Activated naive CD8-positive, alpha-beta T cell treated with anti-CD3 and anti-CD28 coated beads, Interleukin-2, amount 50 U/mL, for 24 hours (primary cell): ENCODE measurements around the gene VIL1.
A peak's percentile ranks its signal among the peaks of the same experiment; 100 is the strongest.

ENCODE experiments used
- ATAC-seq: fragments of 150-1000 bp; cut with Tn5 transposase; one replicate; pipeline ENCODE4 v1.10.0; 2021
- DNase-seq: peaks from one replicate; pipeline ENCODE4 v3.0.0; 2021
- H3K27ac Mint-ChIP-seq: one replicate; pipeline ENCODE4 v1.8.0; 2021; ENCODE audit warnings: mild to moderate bottlenecking, mixed read lengths
- H3K27me3 Mint-ChIP-seq: one replicate; pipeline ENCODE4 v1.8.0; 2021; ENCODE audit warnings: mixed read lengths
- H3K36me3 Mint-ChIP-seq: one replicate; pipeline ENCODE4 v1.8.0; 2021; ENCODE audit warnings: low read depth, mixed read lengths
- H3K4me1 Mint-ChIP-seq: one replicate; pipeline ENCODE4 v1.8.0; 2021; ENCODE audit warnings: mixed read lengths
- H3K4me3 Mint-ChIP-seq: one replicate; pipeline ENCODE4 v1.8.0; 2021; ENCODE audit warnings: mild to moderate bottlenecking, moderate library complexity, mixed read lengths
- H3K9me3 Mint-ChIP-seq: one replicate; pipeline ENCODE4 v1.8.0; 2021; ENCODE audit warnings: mixed read lengths

VIL1 gene

GRCh38 chr2:218406949-218407618, 11.8 kb upstream of the VIL1 start:
- peak; percentile 64 for DNase-seq
- Mint-ChIP-seq H3K4me3 (peak overlapping the region; percentile 74), H3K36me3 (peaks cover 13% of the 10 kb centered on the region), H3K27me3 (peaks cover 10% of the 10 kb centered on the region), H3K4me1 (peaks cover 37% of the 10 kb centered on the region), H3K27ac (peak overlapping the region; percentile 83), H3K9me3 (no peaks in the 10 kb centered on the region)
- ATAC-seq, result peak; percentile 45

DNA sequence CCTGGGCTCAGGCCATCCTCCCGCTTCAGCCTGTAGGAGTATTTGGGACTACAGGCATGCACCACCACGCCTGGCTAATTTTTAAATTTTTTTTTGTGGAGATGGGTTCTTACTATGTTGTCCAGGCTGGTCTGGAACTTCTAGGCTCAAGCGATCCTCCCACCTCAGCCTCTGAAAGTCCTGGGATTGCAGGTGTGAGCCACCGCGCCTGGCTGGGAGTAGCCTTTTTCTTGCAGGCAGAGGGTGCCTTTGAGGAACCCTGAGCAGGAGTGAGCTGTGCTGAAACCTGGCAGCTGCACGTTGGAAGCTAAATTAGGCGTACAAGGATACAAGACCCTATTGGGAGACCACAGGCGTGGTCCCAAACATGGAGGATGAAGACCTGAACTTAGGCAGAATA, 11.2 kb upstream of the VIL1 start:
- H3K4me3 Mint-ChIP-seq, result no peak overlapping the region
- DNase-seq (no peak), ATAC-seq (no peak)
- peaks cover 10% of the 10 kb centered on the region for H3K27me3 Mint-ChIP-seq
- H3K4me1 Mint-ChIP-seq, result peaks cover 37% of the 10 kb centered on the region
- peaks cover 13% of the 10 kb centered on the region for H3K36me3 Mint-ChIP-seq
- no peaks in the 10 kb centered on the region for H3K9me3 Mint-ChIP-seq
- no peak overlapping the region for H3K27ac Mint-ChIP-seq

GRCh38 chr2:218418321-218418716, 604 bp upstream of the VIL1 start:
- H3K4me3 Mint-ChIP-seq, result no peak overlapping the region
- no peaks in the 10 kb centered on the region for H3K4me1 Mint-ChIP-seq
- H3K9me3 Mint-ChIP-seq, result no peaks in the 10 kb centered on the region
- ATAC-seq, result no peak
- no peaks in the 10 kb centered on the region for H3K27me3 Mint-ChIP-seq
- H3K27ac Mint-ChIP-seq, result no peak overlapping the region
- H3K36me3 Mint-ChIP-seq, result no peaks in the 10 kb centered on the region
- no peak for DNase-seq

GRCh38 chr2:218419630-218420216, 800 bp downstream of the VIL1 start:
- ATAC-seq (no peak), DNase-seq (no peak)
- Mint-ChIP-seq H3K36me3 (no peaks in the 10 kb centered on the region), H3K27ac (no peak overlapping the region), H3K4me3 (no peak overlapping the region), H3K9me3 (no peaks in the 10 kb centered on the region), H3K27me3 (no peaks in the 10 kb centered on the region), H3K4me1 (no peaks in the 10 kb centered on the region)

DNA sequence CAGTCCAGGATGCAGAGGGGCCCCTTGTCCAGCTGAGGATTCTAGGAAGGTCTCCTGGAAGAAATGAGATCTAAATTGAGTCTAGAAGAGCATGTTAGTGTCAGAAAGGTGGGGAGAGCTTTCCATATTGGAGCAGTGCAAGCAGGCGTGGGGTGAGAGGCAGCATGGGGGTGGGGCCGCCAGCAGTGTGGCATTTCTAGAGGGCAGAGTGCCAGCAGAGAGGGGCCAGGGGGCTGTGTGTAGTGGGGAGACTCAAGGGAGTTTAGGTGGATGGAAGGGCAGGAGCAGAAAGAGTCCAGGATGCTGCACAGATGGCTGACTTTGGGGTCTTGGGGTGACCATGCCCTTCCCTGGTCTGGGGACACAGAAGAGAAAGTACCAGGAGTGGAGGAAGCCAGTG, 2.1 kb downstream of the VIL1 start:
- Mint-ChIP-seq H3K4me3 (no peak overlapping the region), H3K27me3 (no peaks in the 10 kb centered on the region), H3K27ac (no peak overlapping the region), H3K36me3 (no peaks in the 10 kb centered on the region), H3K4me1 (no peaks in the 10 kb centered on the region), H3K9me3 (no peaks in the 10 kb centered on the region)
- ATAC-seq, result no peak
- DNase-seq, result no peak

DNA sequence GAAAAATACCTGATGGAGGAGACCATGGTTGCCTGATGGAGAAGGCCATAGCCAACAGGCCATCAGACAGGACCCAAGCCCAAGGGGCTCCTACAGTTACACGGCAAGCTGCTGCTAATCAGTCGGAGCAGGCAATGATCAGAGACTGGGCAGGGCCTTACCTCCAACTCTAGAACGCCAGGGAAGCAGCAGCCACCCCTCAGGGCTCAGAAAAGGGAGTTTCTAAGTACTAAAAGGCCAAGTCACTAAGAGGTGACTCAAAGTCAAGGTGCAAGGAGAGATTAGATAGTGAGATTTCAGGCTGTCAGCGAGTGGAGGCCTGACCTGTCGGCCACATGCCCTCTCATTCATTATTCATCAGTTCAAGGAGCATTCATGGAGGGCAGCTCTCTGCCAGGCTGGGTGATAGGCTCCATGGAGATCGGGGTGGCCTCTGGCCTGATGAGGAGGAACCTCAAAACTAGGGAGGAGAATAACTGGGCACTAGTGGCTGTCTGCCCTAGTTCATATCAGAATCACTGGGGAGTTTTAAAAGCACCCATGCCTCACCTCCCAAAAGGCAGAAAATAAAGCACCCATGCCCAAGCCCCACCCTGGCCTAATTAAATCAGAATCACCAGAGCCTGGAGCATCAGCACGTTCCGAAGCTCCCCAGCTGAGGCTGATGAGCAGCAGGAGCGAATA, 3.6 kb downstream of the VIL1 start:
- Mint-ChIP-seq H3K4me1 (no peaks in the 10 kb centered on the region), H3K9me3 (no peaks in the 10 kb centered on the region), H3K27ac (no peak overlapping the region), H3K27me3 (no peaks in the 10 kb centered on the region), H3K36me3 (no peaks in the 10 kb centered on the region), H3K4me3 (no peak overlapping the region)
- ATAC-seq (no peak), DNase-seq (no peak)

DNA sequence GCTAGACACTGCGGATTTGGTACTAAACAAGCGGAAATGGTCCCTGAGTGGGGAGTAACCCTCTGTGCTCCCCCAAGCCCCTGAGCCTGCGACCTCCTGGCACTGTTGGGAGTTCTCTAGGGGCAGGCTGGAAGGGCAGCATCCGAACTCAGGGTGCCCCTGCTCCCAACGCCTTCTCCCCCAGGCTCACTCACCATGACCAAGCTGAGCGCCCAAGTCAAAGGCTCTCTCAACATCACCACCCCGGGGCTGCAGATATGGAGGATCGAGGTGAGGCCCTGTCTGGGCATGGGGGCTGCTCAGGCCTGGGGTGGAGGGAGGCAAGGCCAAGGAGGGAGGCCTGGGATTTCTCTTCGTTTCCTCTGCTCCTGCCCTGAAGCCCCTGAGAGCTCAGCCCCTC, 4.7 kb downstream of the VIL1 start:
- H3K27me3 Mint-ChIP-seq, result no peaks in the 10 kb centered on the region
- H3K27ac Mint-ChIP-seq, result no peak overlapping the region
- H3K4me1 Mint-ChIP-seq, result no peaks in the 10 kb centered on the region
- no peak overlapping the region for H3K4me3 Mint-ChIP-seq
- H3K36me3 Mint-ChIP-seq, result no peaks in the 10 kb centered on the region
- H3K9me3 Mint-ChIP-seq, result no peaks in the 10 kb centered on the region
- no peak for DNase-seq
- ATAC-seq, result no peak

- ATAC-seq (no peak), DNase-seq (no peak)
- Mint-ChIP-seq H3K4me3 (no peak overlapping the region), H3K36me3 (no peaks in the 10 kb centered on the region), H3K27me3 (no peaks in the 10 kb centered on the region), H3K9me3 (no peaks in the 10 kb centered on the region), H3K4me1 (no peaks in the 10 kb centered on the region), H3K27ac (no peak overlapping the region)
These were observed 6.6 kb downstream of the VIL1 start for GRCh38 chr2:218425531-218425930.

DNA sequence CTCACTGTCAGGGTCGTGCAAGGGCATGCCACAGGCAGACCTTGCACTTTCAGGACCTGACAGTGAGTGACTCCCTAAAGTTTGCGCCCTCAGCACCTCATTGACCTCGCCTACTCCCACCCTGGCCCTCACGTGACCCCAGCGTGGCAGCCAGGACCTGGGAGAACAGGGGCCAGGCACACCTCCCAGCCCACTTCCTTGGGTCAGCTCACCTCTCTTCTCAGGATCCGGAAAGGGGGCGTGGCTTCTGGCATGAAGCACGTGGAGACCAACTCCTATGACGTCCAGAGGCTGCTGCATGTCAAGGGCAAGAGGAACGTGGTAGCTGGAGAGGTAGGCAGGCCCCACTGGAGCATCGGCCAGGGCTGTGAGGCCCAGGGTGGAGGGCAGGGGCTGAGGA, 8.8 kb downstream of the VIL1 start:
- ATAC-seq (no peak), DNase-seq (no peak)
- no peaks in the 10 kb centered on the region for H3K4me1 Mint-ChIP-seq
- peaks cover 2% of the 10 kb centered on the region for H3K27me3 Mint-ChIP-seq
- H3K9me3 Mint-ChIP-seq, result no peaks in the 10 kb centered on the region
- H3K4me3 Mint-ChIP-seq, result no peak overlapping the region
- no peaks in the 10 kb centered on the region for H3K36me3 Mint-ChIP-seq
- H3K27ac Mint-ChIP-seq, result no peak overlapping the region

DNA sequence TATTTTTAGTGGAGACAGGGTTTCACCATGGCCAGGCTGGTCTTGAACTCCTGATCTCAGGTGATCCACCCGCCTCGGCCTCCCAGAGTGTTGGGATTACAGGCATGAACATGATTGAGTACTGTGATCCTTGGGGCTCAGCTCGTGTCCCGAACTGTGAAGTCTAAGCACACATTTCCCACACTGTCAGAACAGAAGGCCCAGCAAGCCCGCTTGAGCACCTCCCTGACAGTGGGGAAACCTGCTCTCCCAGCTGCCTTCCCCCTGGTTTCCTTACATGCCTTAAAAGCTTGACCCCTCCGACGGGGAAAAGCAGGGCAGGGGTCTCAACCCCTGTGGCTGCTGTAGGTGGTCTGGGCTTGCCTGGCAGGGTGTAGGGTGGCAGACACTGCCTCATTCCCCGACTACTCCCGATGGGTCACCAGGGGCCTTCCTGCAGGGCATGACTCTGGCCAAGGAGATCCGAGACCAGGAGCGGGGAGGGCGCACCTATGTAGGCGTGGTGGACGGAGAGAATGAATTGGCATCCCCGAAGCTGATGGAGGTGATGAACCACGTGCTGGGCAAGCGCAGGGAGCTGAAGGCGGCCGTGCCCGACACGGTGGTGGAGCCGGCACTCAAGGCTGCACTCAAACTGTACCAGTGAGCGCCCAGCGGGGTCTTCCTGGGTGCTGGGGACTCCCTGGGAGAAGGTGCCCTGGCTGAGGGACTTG, 10.1 kb downstream of the VIL1 start:
- ATAC-seq (no peak), DNase-seq (no peak)
- no peaks in the 10 kb centered on the region for H3K9me3 Mint-ChIP-seq
- H3K4me3 Mint-ChIP-seq, result no peak overlapping the region
- H3K4me1 Mint-ChIP-seq, result no peaks in the 10 kb centered on the region
- no peaks in the 10 kb centered on the region for H3K36me3 Mint-ChIP-seq
- peaks cover 2% of the 10 kb centered on the region for H3K27me3 Mint-ChIP-seq
- H3K27ac Mint-ChIP-seq, result no peak overlapping the region

DNA sequence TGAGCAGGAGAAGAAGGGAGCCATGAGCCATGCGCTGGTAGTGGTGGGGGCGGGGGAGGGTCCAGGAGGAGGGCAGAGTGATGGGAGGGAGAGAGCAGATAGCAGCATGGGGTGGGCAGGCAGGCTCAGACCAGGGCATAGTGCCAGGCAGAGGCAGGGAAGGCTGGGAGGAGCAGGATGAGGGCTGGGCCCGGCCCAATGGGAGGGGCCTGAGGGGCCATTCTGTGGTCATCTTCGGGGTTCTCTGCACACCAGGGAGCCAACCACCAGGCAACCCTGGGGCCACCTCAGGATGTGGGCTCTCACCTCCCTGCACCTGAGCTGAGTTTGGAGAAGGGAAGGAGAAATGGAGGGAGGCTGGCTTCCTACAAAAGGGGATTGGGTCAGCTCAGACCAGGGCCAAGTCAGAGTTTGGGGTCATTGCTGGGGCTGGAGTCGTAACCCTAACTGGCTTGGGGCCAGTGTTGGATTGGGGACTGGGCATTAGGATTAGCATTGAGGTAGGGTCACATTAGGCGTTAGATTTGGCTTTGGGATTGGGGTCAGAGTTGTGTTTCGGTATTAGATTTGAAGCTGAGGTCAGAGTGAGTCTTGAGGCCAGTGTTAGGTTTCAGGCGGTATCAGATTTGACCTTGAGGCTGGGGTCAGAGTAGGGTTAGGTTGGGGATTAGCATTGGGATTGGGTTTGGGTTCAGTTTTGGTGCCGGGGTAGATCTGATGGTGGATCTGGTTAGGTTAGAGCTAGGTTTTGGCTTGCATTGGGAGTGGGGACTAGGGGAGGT, 11.2 kb downstream of the VIL1 start:
- no peaks in the 10 kb centered on the region for H3K36me3 Mint-ChIP-seq
- no peaks in the 10 kb centered on the region for H3K9me3 Mint-ChIP-seq
- H3K4me3 Mint-ChIP-seq, result no peak overlapping the region
- DNase-seq (no peak), ATAC-seq (no peak)
- H3K27me3 Mint-ChIP-seq, result peaks cover 2% of the 10 kb centered on the region
- peak overlapping the region; percentile 7 for H3K27ac Mint-ChIP-seq
- H3K4me1 Mint-ChIP-seq, result no peaks in the 10 kb centered on the region

DNA sequence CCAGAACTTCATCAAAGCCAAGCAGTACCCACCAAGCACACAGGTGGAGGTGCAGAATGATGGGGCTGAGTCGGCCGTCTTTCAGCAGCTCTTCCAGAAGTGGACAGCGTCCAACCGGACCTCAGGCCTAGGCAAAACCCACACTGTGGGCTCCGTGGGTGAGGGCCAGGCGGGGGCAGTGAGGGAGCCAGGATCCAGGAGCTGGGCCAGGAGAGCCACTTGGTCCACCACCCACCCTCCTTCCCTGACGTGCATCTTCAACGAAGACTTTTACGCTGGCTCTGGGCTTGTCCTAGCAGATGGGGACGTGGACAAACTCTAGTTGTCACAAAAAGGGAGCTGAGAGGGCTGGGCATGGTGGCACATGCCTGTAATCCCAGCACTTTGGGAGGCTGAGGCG, 11.8 kb downstream of the VIL1 start:
- no peak overlapping the region for H3K4me3 Mint-ChIP-seq
- no peaks in the 10 kb centered on the region for H3K9me3 Mint-ChIP-seq
- peaks cover 2% of the 10 kb centered on the region for H3K27me3 Mint-ChIP-seq
- H3K27ac Mint-ChIP-seq, result no peak overlapping the region
- H3K36me3 Mint-ChIP-seq, result no peaks in the 10 kb centered on the region
- ATAC-seq (no peak), DNase-seq (no peak)
- H3K4me1 Mint-ChIP-seq, result no peaks in the 10 kb centered on the region

DNA sequence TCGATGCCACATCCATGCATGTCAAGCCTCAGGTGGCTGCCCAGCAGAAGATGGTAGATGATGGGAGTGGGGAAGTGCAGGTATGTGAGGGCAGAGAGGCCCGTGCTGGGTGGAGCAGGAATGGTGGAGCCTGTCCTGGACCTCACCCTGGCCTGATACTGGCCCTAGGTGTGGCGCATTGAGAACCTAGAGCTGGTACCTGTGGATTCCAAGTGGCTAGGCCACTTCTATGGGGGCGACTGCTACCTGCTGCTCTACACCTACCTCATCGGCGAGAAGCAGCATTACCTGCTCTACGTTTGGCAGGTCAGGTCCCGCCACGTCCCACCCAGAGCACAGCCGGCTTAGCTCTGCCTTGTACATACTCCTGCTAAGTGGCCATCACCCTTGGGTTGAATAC, 13.0 kb downstream of the VIL1 start:
- H3K27ac Mint-ChIP-seq, result no peak overlapping the region
- ATAC-seq (no peak), DNase-seq (no peak)
- H3K9me3 Mint-ChIP-seq, result no peaks in the 10 kb centered on the region
- peaks cover 2% of the 10 kb centered on the region for H3K27me3 Mint-ChIP-seq
- no peaks in the 10 kb centered on the region for H3K36me3 Mint-ChIP-seq
- H3K4me3 Mint-ChIP-seq, result no peak overlapping the region
- H3K4me1 Mint-ChIP-seq, result no peaks in the 10 kb centered on the region

DNA sequence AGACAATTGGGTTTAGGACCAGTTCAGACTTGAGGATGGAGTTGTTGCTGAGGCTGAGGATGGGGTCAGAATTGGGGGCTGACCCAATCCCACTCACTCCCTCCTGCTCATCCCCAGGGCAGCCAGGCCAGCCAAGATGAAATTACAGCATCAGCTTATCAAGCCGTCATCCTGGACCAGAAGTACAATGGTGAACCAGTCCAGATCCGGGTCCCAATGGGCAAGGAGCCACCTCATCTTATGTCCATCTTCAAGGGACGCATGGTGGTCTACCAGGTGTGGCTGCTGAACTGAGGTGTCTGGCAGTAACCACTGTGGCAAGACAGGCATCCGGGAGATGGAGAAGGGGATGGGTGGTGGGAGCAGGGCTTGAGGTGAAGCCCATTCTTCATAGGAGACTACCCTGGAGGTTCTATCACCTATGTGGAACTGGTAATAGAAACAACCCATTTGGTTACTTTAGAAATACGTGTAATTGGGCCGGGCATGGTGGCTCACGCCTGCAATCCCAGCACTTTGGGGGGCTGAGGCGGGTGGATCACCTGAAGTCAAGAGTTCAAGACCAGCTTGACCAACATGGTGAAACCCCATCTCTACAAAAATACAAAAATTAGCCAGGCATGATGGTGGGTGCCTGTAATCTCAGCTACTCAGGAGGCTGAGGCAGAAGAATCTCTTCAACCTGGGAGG, 13.9 kb downstream of the VIL1 start:
- DNase-seq, result no peak
- Mint-ChIP-seq H3K4me1 (no peaks in the 10 kb centered on the region), H3K27me3 (peaks cover 2% of the 10 kb centered on the region), H3K4me3 (no peak overlapping the region), H3K27ac (no peak overlapping the region), H3K9me3 (no peaks in the 10 kb centered on the region), H3K36me3 (no peaks in the 10 kb centered on the region)
- no peak for ATAC-seq
